HG03045 (cell line): ENCODE results near the gene RIMBP2.

Source experiments
- ATAC-seq: cut with Tn5 transposase; IDR thresholded peaks from one replicate; pipeline ENCODE4 v1.9.1; 2021; ENCODE audit warnings: mild to moderate bottlenecking, moderate library complexity; ENCODE audit not compliant: unreplicated experiment

The RIMBP2 gene

GRCh38 chr12:130351326-130351725 lies 364.8 kb downstream of the RIMBP2 start:
- no peak for ATAC-seq

GRCh38 chr12:130350715-130351114 lies 365.4 kb downstream of the RIMBP2 start:
- no peak for ATAC-seq

- ATAC-seq = no peak
Measured at GRCh38 chr12:130347588-130347987, 368.5 kb downstream of the RIMBP2 start.
